NCI-H1436 treated with DMSO at 0.1 percent for 48 hours (cell line): ENCODE results near the gene PHACTR2.
"Not testable (repeated sequence)": the region's sequence is repeated elsewhere in the genome, so short reads cannot be mapped to it uniquely, and the experiment has no call there.

Experiments used
- DNase-seq: peaks from one replicate; lab custom pipeline; 2025; lab: John Stamatoyannopoulos, UW

The PHACTR2 gene

DNA sequence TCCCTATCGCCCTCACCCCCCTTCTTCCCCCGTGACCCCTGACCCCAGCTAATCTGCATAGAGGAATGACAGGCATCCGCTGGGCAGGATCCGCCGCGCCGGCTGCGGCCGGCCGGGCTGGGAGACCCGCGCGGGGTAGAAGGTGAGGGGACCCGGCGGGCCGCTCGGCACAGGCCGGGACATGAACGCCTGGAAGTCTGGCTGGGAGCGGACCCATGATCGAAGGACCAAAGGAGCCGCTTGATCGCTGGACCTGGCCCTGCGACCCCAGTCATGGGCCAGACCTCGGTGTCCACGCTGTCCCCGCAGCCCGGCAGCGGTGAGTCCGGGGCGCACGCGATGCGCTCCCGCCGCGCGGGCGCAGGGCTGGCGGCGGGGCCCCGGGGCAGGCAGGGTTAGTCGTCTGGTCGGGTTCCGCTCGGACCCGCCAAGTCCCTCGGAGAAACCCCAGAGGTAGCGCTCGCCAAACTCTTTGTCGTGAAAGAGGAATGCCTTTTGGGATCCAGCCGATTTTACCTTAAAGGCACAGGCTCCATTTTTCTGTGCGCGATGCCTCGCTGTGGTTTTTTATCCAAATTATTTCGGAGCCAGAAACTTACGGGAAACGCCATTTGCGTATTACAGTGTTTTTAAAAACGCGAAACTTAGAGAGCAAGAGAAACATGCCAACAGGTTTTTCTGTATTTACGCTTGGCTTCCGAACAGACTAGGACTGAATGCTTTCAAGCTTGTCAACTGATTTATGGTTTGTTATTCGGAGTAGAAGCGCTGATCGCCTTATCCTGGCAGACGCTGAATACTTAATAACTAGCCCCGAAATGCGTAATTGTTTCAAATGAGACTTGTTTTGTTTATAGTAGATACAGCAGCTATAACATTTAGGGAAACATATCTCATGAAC lies at the start of gene PHACTR2:
TSS of gene PHACTR2 (plus strand) at position 75 of the 901 bp plus-strand sequence. CDS start at position 274, 199 bp downstream.
- DNase-seq = no peak

- no peak for DNase-seq
Measured at GRCh38 chr6:143629104-143630080, 48.4 kb upstream of the PHACTR2 start.

- not testable (repeated sequence) for DNase-seq
Measured at GRCh38 chr6:143631196-143631595, 46.6 kb upstream of the PHACTR2 start.

DNA sequence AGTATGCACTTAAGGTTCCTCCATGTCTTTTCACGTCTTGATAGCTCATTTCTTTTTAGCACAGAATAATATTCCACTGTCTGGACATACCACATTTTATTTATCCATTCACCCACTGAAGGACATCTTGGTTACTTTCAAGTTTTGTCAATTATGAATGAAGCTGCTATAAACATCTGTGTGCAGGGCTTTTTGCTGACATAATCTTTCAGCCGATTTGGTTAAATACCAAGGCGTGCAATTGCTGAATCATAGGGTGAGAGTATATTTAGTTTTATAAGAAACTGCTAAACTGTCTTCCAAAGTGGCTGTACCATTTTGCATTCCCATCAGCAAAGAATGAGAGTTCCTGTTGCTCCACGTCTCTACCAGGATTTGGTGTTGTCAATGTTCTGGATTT lies 44.9 kb upstream of the PHACTR2 start:
- no peak for DNase-seq

- DNase-seq = no peak
Measured at GRCh38 chr6:143634486-143634885, 43.3 kb upstream of the PHACTR2 start.

GRCh38 chr6:143637691-143638090 lies 40.1 kb upstream of the PHACTR2 start:
- no peak for DNase-seq

DNA sequence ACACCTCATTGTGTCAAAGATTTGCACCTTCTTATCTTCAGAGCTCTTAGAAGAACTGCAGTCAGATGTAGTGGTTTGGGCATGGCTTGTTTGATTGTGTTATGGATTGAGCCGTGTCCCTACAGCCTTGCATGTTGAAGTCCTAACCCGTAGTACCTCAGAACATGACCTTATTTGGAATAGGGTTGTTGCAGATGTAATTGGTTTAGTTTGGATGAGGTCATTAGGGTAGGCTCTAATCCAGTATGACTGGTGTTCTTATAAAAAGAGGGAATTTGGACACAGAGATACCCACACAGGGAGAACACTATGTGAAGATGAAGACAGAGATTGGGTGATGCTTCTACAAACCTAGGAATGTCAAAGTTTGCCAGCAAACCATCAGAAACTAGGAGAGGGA lies 35.4 kb upstream of the PHACTR2 start:
- DNase-seq = no peak

DNA sequence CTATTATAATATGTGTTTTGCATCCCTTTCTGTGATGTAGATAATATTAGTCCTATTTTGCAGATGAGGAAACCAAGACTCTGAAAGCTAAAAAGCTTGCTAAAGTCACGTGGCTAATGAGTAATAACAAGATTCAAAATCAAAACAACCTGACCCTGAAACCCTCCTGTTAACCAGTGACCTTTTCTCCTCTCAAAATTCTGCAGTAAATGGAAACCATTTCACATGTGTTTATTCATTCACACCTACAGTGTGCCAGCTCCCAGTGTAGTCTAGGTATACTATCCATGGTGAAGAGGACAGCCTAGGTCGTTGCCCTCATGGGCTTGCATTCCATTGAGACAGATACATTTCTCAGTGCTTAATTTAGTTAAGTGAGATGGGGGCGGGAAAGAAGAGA lies 30.6 kb upstream of the PHACTR2 start:
- DNase-seq = no peak

- no peak for DNase-seq
Measured at GRCh38 chr6:143647732-143648131, 30.0 kb upstream of the PHACTR2 start.

- not testable (repeated sequence) for DNase-seq
Measured at GRCh38 chr6:143649319-143649718, 28.4 kb upstream of the PHACTR2 start.

DNA sequence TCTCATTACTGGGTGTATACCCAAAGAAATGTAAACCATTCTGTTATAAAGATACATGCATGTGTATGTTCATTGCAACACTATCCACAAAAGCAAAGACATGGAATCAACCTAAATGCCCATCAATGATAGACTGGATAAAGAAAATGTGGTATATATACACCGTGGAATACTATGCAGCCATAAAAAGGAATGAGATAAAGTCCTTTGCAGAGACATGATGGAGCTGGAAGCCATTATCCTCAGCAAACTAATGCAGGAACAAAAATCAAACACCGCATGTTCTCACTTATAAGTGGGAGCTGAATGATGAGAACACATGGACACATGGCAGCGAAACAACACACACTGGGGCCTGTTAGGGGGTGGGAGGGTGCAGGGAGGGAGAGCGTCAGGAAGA lies 26.4 kb upstream of the PHACTR2 start:
- DNase-seq = not testable (repeated sequence)

DNA sequence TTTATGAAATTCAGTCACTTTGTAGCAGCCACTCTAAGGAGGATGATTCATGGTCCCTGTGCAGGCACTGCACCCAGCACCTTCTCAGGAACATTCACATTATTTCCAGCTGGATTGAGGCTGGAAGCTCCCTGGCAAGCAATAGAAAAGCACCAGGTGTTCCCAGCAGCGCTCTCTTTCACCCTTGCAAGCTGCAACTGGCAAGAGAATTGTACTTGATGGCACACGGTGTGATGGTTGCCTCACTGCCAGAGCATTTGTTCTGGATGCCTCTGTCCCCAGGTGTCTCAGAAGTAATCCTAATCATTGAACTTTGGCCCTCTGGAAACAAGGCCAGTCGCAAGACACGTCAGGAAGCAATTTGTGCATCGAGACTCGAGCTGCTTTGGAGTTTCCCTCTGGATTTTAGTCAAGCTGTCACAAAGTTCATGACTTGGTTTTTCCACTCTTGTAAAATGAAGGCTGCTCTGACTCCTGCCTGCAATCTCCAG lies 24.9 kb upstream of the PHACTR2 start:
- DNase-seq = no peak

GRCh38 chr6:143655541-143655940 lies 22.2 kb upstream of the PHACTR2 start:
- DNase-seq = no peak

DNA sequence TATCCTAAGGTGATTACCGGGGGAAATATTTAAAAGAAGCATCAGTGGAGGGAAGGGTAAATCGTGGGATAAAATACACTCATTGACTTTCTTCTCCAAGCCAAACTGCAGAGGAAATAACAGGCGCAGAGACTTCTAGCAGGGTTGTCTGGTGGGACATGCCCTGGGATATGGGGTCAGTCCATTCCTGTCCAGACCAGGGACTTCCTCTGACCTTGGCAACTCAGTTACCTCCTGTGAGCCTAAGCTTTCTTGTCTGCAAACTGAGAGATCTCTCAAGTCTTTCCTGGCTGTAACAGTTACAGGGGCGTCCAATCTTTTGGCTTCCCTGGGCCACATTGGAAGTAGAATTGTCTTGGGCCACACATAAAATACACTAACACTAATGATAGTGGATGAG lies 21.7 kb upstream of the PHACTR2 start:
- no peak for DNase-seq

DNA sequence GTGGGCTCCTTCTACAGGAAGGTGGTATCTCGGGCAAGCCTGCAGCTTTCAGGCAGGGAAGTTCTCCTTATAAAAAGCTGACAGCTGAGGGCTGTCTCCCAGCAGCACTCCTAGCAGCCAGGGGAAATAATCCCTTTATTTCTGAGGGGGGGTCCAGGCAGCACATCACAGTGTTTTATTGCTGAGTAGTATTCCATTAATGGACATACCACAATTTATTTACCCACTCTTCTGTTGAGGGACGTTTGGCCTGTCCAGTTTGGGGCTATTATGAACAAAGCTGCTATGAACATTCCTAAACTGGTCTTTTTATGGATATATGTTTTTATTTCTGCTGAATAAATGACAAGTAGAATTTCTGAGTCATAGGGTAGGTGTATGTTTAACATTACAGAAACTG lies 20.0 kb upstream of the PHACTR2 start:
- DNase-seq = no peak

DNA sequence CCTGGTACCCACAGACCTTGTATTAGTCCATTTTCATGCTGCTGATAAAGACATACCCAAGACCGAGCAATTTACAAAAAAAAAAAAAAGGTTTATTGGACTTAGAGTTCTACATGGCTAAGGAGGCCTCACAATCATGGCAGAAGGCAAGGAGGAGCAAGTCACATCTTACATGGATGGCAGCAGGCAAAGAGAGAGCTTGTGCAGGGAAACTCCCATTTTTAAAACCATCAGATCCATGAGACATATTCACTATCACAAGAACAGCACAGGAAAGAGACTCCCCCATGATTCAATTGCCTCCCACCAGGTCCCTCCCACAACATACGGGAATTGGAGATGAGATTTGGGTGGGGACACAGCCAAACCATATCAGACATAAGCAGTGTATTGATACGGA lies 17.6 kb upstream of the PHACTR2 start:
- DNase-seq = not testable (repeated sequence)

- DNase-seq = no peak
Measured at GRCh38 chr6:143664171-143664570, 13.6 kb upstream of the PHACTR2 start.

- DNase-seq = not testable (repeated sequence)
Measured at GRCh38 chr6:143666007-143666406, 11.8 kb upstream of the PHACTR2 start.

DNA sequence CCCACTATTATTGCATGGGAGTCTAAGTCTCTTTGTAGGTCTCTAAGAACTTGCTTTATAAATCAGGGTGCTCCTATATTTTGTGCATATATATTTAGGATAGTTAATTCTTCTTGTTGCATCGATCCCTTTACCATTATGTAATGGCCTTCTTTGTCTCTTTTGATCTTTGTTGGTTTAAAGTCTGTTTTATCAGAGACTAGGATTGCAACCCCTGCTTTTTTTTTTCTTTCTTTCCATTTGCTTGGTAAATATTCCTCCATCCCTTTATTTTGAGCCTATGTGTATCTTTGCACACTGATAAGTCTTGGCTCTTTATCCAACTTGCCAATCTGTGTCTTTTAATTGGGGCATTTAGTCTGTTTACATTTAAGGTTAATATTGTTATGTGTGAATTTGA lies 8.3 kb upstream of the PHACTR2 start:
- not testable (repeated sequence) for DNase-seq

DNA sequence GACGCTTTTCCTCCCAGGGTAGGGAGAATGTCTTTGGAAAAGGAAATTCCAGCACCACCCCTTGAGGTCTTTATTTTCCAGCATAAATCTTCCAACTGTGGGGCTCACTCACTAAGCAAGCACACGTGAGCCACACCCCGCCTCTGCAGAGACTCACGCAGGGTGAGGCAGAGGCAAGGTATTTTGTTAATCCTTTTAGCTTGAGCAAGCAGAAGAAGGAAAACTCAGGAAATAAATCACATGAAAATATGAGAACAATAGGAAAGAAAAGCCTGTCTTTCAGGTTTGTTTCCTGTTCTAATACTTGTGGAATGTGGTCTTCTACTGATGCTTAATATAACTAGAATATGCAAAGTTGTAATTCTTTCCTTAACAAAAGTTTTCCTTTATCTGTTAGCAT lies 4.1 kb upstream of the PHACTR2 start:
- DNase-seq = no peak

GRCh38 chr6:143674483-143675381 lies 3.0 kb upstream of the PHACTR2 start:
- DNase-seq = no peak
